Iris pigment epithelial cell (primary cell): ENCODE data around the gene TUBB8B.
"Not testable (repeated sequence)": the region's sequence is repeated elsewhere in the genome, so short reads cannot be mapped to it uniquely, and the experiment has no call there.

Source experiments
- DNase-seq: peaks from one replicate; pipeline ENCODE4 v3.0.0-alpha.2; 2011; ENCODE audit warnings: low read depth

TUBB8B gene

DNA sequence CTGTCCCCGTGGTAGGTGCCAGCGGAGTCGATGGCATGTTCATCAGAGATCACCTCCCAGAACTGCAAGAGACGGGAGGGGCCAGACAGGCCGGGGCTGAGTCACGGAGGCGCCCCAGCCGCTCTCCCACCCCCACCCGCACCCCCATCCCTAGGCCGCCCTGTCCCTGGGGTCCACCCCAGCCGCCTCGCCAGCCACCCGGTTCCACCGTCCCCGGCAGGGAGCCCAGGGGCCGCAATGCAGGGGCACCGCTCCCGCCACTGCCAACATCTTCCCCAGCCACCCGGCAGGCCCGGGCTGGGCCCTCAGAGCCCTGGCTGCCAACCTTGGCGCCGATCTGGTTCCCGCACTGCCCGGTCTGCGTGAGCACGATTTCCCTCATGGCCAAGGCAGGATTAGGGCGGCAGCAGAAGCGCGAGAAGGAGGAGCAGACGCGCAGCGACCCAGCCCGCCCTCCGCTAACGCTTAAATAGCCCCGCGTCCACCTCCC, at the start of gene TUBB8B:
TUBB8B (minus strand) TSS at position 440 of the 490 bp plus-strand sequence; CDS start at position 382, 58 bp downstream.
- not testable (repeated sequence) for DNase-seq

DNA sequence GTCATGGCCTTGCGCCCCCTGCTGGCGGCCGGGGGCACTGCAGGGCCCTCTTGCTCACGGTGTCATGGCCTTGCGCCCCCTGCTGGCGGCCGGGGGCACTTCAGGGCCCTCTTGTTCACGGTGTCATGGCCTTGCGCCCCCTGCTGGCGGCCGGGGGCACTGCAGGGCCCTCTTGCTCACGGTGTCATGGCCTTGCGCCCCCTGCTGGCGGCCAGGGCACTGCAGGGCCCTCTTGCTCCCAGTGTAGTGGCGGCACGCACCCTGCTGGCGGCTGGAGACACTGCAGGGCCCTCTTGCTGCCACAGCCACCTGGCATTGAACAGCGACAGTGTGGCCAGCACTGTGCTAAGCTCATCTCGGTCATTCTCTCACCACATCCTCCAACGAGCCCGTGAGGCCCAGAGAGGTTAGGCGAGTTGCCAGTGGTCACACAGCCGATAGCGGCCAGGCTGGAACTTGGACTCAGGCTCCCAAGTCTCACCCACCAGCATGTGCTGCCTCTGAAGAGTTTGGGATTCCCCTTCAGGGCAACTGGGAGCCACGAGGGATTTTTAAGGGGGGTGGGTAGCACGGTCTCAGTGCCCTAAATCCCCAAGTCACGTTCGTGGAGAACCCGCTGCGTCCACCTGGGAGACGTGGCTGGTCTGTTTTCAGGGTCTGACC, 48.0 kb upstream of the TUBB8B start:
- not testable (repeated sequence) for DNase-seq

DNA sequence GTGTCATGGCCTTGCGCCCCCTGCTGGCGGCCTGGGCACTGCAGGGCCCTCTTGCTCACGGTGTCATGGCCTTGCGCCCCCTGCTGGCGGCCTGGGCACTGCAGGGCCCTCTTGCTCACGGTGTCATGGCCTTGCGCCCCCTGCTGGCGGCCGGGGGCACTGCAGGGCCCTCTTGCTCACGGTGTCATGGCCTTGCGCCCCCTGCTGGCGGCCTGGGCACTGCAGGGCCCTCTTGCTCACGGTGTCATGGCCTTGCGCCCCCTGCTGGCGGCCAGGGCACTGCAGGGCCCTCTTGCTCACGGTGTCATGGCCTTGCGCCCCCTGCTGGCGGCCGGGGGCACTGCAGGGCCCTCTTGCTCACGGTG, 47.3 kb upstream of the TUBB8B start:
- DNase-seq = not testable (repeated sequence)

DNA sequence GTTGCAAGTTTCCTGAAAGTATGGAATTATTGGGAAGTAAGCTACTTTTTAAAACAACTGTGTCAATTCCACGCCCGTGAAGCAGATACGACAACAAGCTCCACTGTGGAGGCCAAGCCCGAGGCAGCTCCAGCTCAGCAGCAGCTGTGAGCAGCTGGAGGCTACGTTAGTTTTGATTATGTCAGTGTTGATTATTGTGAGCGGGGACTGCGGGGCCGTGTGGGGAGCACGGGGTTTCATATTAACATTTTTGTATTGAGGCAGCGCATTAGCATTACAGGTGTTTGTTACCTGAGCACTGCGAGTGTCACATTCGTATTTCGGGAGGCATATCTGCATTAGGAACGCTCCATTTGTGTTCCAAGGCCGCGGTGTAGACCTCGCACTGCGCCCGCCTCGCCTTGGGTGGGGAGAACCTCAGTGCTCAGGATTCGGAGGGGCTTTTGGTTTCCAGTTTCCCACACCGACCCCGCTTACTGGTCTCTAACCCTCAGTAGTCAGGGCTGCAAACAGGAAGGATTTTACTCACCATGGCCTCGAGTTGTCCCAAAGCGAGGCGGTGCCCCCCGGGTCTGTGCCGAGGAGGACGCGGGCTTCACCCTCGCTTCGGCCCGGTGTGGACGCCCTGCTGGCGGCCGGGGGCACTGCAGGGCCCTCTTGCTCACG, 46.8 kb upstream of the TUBB8B start:
- not testable (repeated sequence) for DNase-seq

DNA sequence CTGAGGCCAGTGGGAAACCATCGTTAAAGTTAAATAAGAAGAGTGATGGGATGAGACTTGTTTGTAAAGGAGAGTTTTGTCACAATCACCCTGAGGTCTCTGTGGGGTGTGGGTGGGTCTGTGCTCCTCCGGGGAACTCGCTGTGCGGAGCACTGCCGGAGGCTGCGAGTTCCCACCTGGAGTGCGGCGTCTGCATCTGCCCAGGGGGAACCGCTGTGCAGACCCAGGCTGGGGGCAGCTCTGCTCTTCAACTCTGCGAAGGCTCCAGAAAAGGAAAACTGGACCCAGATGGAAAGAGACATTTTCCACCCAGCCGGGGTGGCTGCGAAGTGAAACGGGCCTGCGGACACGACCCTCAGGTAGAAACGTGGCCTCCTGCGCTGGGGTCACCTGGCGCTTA, 46.2 kb upstream of the TUBB8B start:
- not testable (repeated sequence) for DNase-seq

DNA sequence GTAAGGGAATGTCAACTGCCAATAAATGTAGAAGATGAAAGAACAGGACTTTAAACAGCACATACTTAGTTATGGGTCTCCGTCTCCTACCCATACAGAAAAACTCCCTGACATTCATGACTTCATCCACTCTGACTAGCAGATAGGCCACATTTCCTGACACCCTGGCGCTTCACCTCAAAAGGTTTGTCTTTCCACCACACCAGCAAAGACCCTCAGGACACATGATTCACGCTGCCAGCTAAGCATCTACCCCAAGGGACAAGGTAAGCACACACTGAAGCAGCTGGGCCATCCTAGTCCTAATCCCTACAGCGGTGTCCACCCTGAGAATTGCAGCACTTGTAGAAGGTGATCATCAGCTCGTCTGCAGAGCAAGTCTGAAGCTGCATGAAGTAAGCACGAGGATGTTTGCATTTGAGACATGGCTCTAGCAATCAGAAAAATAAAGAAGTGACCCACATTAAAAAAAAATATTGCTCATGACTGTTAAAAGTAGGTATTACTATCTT, 44.5 kb upstream of the TUBB8B start:
- DNase-seq = not testable (repeated sequence)

DNA sequence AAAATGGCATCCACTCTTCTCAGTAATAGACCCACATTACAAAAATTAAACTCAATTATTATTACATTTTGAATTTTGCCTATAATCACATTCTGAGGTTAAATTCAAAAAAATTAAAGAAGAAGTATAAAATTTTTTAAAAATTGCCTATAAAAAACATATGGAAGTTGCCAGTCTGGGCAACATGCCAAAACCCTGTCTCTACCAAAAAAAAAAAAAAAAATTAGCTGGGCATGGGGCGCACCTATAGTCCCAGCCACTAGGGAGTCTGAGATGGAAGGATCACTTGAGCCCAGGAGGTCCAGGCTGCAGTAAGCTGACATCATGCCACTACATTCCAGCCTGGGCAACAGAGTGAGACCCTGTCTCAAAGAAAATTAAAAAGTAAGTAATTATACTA, 42.1 kb upstream of the TUBB8B start:
- not testable (repeated sequence) for DNase-seq

DNA sequence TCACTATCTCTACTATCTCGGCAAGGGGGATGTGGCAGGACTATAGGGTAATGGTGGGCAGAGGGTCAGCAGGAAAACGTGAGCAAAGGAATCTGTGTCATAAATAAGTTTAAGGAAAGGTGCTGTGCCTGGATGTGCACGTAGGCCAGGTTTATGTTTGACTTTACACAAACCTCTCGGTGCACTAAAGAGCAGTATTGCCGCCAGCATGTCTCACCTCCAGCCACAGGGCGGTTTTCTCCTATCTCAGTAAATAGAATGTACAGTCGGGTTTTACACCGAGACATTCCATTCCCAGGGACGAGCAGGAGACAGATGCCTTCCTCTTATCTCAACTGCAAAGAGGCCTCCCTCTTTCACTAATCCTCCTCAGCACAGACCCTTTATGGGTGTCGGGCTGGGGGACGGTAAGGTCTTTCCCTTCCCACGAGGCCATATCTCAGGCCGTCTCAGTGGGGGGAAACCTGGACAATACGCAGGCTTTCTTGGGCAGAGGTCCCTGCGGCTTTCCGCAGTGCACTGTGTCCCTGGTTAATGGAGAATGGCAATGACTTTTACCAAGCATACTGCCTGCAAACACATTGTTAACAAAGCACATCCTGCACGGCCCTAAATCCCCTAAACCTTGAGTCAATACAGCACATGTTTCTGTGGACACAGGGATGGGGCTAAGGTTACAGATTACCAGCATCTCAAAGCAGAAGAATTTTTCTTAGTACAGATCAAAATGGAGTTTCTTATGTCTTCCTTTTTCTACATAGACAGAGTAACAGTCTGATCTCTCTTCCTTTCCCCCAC, 41.2 kb upstream of the TUBB8B start:
- DNase-seq = not testable (repeated sequence)

DNA sequence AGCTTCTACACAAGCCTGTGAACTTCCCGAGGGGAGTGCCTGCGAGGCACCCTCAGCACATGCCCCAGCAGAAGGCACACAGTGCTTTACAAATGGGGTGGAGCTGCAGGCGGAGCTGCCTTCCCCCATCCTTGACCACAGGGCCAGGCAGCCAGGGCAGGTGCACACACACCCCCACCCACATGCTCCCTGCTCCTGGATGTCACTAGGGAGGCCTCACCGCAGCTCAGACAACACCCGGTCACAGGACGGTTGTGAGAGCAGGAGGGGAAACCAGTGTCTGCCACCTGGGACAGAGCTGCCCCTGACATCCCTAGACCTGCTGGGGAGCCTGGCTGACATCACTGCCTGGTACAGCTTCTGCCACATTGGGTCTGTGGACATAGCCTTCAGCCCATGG, 39.7 kb upstream of the TUBB8B start:
- not testable (repeated sequence) for DNase-seq

DNA sequence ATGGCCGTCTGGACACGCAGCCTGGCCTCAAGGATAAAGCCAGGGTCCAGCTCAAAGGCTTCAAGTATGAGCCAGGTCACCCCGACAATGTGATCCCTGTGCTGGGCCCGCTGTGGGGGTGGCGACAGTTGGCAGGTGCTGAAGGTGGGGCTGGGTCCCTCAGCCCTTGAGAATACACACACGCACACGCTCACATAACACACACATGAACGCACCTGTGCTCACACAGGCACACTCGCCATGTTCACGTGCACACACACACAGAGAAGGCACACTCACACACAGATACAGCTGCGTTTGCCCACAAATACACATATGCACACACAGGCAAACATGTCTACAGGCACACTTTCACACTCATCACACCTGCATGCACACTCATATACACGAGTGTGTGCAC, 35.4 kb upstream of the TUBB8B start:
- not testable (repeated sequence) for DNase-seq

DNA sequence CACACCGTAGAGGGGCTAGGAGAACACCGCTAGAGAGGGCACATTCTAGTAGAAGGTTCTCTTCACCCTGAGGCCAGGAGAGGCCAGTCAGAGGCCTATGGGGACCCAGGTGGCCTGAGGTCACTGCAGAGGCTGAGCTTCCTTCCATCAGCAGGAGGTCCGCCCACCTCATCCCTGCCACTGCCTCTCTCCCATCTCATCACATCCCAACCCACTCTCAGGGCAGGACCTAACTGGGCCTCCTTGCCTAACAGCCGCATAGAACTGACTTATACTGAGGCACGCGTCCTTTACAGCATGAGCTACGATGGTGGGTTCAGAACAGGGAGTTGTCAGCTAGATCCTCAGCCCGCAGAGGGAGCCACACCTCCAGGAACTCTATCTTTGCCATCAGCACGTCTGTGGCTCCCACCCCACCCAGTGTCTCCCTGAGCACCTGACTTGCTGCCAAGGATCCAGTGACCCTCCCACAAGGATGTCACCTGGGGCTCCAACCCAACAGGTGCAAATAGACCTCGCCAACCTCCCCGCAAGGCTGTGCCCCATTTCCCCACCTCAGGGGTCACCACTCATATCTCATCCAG, 33.3 kb upstream of the TUBB8B start:
- not testable (repeated sequence) for DNase-seq

DNA sequence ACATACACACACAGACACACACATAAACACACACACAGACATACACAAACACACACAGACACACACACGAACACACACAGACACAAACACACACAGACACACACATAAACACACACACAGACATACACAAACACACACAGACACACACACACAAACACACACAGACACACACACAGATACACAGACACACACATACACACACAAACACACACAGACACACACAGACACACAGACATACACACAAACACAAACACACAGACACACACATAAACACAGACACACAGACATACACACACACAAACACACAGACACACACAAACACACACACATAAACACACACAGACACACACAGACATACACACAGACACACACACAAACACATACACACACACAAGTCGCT, 31.5 kb upstream of the TUBB8B start:
- not testable (repeated sequence) for DNase-seq

DNA sequence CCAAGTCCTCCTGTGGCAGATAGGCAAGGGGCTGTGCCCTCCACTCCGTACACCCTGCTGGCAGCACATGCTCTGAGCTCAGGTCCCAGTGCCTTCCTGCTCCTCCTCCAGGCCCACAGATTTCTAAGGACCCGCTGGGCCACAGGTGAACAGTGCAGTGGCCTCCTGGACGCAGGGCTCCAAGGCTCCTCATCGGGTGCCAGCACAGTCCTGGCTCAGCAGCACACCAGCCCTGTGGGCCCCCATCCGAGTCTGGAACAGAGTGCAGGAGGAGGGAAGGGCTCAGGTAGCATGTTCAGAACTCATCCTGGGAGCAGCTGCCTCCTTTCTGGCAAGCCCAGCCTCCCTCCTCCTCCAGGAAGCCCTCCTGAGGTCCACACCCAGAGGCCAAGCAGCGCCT, 30.8 kb upstream of the TUBB8B start:
- not testable (repeated sequence) for DNase-seq

DNA sequence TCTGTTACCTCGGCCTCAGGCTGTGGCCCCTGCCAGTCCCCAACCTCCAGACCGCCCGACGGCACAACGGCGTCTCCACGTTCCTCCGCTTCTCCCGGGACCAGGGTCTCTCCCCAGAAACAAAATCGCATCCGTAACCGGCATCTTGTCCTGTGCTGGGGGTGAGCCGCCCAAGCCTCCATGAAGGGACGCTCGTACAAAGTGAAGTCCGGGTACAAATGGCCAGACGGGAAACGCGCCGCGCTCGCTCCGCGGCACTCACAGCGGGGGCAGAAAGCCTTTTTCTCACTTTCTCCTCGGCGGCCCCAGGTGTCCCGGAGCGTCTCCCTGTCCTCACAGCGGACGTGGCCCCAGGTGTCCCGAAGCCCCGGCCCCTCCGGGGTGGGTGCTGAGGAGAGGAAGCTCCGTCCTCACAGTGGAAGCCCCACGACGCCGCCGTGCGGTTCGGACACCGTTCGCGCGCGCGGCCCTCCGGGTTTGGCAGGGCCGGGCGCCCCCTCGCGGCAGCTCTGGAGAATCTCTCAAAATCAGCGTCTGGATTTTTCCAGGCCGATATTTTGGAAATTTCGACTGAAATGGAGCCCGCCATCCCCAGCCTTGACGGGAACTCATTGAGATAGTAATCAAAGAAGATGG, 26.2 kb upstream of the TUBB8B start:
- not testable (repeated sequence) for DNase-seq

DNA sequence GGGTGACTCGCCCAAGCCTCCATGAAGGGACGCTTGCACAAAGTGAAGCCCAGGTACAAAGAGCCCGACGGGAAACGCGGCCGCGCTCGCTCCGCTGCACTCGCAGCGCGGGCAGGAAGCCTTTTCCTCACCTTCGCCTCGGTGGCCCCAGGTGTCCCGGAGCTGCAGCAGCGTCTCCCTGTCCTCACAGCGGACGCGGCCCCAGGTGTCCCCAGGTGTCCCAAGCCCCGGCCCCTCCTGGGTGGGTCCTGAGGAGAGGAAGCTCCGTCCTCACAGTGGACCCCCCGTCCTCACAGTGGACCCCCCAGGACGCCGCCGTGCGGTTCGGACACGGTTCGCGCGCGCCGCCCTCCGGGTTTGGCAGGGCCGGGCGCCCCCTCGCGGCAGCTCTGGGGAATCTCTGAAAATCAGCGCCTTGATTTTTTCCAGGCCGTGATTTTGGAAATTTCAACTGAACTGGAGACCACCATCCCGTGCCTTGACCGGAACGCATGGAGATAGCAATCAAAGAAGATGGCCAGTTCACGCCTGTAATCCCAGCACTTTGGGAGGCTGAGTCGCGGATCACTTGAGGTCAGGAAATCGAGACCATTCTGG, 23.9 kb upstream of the TUBB8B start:
- not testable (repeated sequence) for DNase-seq

DNA sequence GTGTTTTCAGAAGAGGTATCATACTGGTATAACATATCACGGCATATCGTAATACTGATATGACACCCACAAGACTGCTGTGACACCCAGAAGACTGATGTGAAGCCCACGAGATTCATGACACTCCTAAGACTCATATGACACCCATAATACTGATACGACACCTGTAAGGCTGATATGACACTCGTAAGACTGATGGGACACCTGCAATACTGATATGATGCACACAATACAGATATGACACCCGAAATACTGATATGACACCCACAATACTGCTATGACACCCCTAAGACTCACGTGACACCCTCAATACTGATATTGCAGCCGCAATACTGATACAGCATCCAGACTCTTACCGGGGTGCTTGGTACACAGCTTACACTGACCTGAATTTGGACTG, 18.3 kb upstream of the TUBB8B start:
- DNase-seq = not testable (repeated sequence)

DNA sequence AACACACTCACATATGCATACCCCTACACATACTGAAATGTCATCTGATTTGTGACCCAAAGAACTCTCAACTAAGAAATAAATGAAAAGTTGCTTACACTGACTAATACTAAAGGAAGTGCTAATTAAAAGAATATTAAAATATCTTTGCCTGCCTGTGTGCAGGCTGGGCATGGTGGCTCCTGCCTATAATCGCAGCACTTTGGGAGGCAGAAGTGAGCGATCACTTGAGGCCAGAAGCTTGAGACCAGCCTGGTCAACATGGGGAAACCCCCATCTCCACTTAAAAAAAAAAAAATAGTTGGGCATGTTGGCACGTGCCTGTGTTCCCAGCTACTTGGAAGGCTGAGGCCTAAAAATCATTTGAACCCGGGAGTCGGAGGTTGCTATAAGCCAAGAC, 14.9 kb upstream of the TUBB8B start:
- not testable (repeated sequence) for DNase-seq

DNA sequence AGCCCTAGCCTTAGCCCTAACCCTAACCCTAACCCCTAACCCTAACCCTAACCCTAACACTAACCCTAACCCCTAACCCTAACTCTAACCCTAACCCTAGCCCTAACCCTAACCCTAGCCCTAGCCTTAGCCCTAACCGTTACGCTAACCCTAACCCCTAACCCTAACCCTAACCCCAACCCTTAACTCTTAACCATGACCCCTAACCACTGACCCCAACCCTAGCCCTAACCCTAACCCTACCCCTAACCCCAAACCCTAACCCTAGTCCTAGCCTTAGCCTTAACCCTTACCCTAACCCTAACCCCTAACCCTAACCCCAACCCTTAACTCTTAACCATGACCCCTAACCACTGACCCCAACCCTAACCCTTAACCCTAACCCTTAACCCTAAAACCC, 14.2 kb upstream of the TUBB8B start:
- not testable (repeated sequence) for DNase-seq

DNA sequence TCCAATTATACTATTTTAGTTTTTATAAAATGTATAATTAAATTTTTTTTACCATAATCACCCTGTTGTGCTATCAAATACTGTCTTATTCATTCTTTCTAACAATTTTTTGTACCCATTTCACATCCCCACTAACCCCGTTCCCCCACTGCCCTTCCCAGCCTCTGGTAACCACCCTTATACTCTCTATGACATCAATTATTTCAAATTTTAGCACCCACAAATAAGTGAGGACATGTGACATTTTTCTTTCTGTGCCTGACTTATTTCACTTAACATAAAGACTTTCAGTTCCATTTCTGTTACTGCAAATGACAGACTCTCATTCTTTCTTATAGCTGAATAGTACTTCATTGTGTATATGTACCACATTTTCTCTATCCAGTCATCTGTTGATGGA, 5.0 kb upstream of the TUBB8B start:
- DNase-seq = not testable (repeated sequence)

DNA sequence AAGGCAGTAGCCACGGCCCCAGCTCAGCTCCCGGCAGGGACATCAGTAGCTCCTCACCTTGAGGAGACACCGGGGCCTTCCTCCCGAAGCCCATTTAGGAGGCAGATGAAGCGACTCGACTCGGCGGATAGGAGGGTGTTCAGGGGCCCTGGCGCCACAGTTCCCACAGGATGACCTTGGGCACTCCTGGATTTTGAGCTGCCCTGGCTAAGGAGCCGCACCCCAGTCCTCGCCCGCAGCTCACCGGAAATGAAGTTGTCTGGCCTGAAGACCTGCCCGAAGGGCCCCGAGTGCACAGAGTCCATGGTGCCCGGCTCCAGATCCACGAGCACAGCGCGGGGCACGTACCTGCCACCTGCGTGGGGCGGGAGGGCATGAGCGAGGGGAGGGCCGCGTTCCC, 719 bp downstream of the TUBB8B start:
- DNase-seq = not testable (repeated sequence)

DNA sequence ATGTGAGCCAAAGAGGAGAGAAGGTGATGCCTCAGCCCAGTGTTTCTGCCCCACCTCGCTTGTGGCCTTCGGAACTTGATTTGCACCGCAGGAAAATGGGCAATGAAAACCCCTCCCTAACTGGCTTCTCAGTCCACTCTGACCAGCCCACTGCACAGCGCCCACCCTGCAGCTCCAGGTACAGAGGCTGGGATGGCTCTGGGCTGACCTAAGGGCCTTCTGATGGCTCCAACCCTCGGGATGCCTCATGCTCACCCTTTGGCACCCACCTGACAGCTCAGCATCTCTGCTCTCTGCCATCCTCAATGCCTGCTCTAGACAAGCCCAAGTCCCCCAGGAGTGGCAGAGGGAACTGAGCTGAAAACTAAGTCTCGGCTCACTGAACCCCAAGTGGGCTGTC, 36.2 kb downstream of the TUBB8B start:
- not testable (repeated sequence) for DNase-seq
